ENCODE data around the gene KIAA1755.

The KIAA1755 gene

DNA sequence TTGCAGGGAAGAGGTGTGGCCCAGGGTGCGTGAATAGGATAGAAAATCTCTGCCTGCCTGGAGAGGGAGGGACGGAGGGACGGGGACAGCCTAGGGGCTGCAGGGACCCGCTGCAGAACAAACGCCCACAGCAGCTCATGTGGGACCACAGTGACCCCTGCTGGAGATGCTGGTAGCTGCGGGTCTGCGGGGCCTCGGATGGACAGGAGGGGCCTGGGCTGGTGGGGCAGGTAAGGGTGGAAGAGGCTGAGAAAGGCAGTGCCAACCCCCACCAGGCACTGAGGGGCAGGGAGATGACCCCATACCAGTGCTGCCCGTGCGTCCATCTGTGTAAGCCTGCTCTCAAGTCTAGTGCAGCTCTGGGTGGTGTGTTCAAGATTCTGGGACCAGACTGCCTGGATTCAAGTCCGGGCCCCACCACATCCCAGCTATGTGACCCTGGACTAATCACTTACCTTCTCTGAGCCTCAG lies 39.4 kb downstream of the KIAA1755 start:
- no peaks in the 10 kb centered on the region for H3K36me3 ChIP-seq (ENCODE audit: control insufficient read depth in 4 of 4, insufficient read depth in 4 of 4, low read length in 3 of 4)
- peak; percentile 51 to 73 (median 70) for DNase-seq
- H3K9me3 ChIP-seq (ENCODE audit: control extremely low read depth in 1 of 5, control insufficient read depth in 4 of 5, insufficient read depth in 2 of 5, low read depth in 1 of 5, low read length in 4 of 5): no peaks in the 10 kb centered on the region
- 12% methylated on average over 9 of the region's 11 CpGs for WGBS (ENCODE audit: insufficient coverage)
- peaks cover 0 to 6% (median 0%) of the 10 kb centered on the region in 5 experiments for H3K27me3 ChIP-seq (replicated peaks in 2 of 5; ENCODE audit: control insufficient read depth in 4 of 5, insufficient read depth in 5 of 5, low read length in 4 of 5)
- H3K4me1 ChIP-seq (ENCODE audit: control extremely low read depth in 1 of 4, control insufficient read depth in 4 of 4, insufficient read depth in 4 of 4, low read length in 3 of 4): peaks cover 0 to 2% (median 0%) of the 10 kb centered on the region in 4 experiments
- ChIA-PET POLR2A (no interaction called here), CTCF (interaction anchor here (0.9 to 9.5 kb wide), 33 partner anchors 8 to 1025 kb away, joined by 3 to 141 read pairs (median 5); partner anchors contain the start of gene BPI)
- no peak overlapping the region for H3K27ac ChIP-seq (ENCODE audit: insufficient read depth in 1 of 2, low read depth in 1 of 2, low read length in 2 of 2, poor library complexity in 1 of 2, severe bottlenecking in 2 of 2)
- no peak overlapping the region for H3K4me3 ChIP-seq (ENCODE audit: control insufficient read depth in 1 of 7, extremely low read depth in 1 of 7, insufficient read depth in 4 of 7, low read depth in 2 of 7, low read length in 6 of 7)

DNA sequence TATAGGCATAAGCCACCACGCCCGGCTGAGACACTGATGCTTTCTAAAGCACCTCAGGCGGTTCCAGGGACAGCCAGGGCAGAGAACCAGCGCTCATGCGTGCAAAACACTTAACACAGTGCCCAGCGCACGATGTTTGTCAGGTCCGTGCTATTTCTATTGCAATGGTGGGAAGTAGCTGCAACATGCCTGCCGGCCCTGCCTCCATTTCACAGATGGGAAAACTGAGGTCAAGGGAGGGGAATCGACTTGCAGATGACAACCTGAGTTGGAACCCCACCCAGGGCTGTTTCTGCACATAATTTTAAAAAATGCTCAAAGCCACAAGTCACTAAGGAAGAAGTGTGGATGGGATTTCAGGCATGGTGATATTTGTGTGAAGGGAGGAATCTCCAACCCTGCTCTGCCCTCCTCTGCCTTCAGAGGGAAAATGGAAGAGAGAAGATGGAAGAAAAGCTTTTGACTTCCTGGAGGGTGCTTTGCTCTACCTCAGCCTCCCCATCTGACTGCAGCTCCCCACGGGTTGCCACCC lies 39.9 kb downstream of the KIAA1755 start:
- no peak overlapping the region for H3K4me3 ChIP-seq (ENCODE audit: control insufficient read depth in 1 of 7, extremely low read depth in 1 of 7, insufficient read depth in 4 of 7, low read depth in 2 of 7, low read length in 6 of 7)
- DNase-seq: no peak
- H3K27ac ChIP-seq (ENCODE audit: insufficient read depth in 1 of 2, low read depth in 1 of 2, low read length in 2 of 2, poor library complexity in 1 of 2, severe bottlenecking in 2 of 2): no peak overlapping the region
- peaks cover 0 to 2% (median 0%) of the 10 kb centered on the region in 4 experiments for H3K4me1 ChIP-seq (ENCODE audit: control extremely low read depth in 1 of 4, control insufficient read depth in 4 of 4, insufficient read depth in 4 of 4, low read length in 3 of 4)
- H3K9me3 ChIP-seq (ENCODE audit: control extremely low read depth in 1 of 5, control insufficient read depth in 4 of 5, insufficient read depth in 2 of 5, low read depth in 1 of 5, low read length in 4 of 5): no peaks in the 10 kb centered on the region
- WGBS (ENCODE audit: insufficient coverage): 97% methylated on average over 10 of the region's 11 CpGs
- peaks cover 0 to 3% (median 0%) of the 10 kb centered on the region in 5 experiments for H3K27me3 ChIP-seq (replicated peaks in 2 of 5; ENCODE audit: control insufficient read depth in 4 of 5, insufficient read depth in 5 of 5, low read length in 4 of 5)
- POLR2A ChIA-PET: no interaction called here
- CTCF ChIA-PET: interaction anchor here (1.0 to 9.5 kb wide), 22 partner anchors 8 to 656 kb away, joined by 3 to 141 read pairs (median 8); partner anchors contain the start of gene BPI
- H3K36me3 ChIP-seq (ENCODE audit: control insufficient read depth in 4 of 4, insufficient read depth in 4 of 4, low read length in 3 of 4): no peaks in the 10 kb centered on the region

- Histone ChIP-seq H3K4me3 (ENCODE audit: control insufficient read depth in 1 of 7, extremely low read depth in 1 of 7, insufficient read depth in 4 of 7, low read depth in 2 of 7, low read length in 6 of 7) (no peak overlapping the region), H3K27me3 (replicated peaks in 2 of 5; ENCODE audit: control insufficient read depth in 4 of 5, insufficient read depth in 5 of 5, low read length in 4 of 5) (peaks cover 0 to 2% (median 0%) of the 10 kb centered on the region in 5 experiments), H3K27ac (ENCODE audit: insufficient read depth in 1 of 2, low read depth in 1 of 2, low read length in 2 of 2, poor library complexity in 1 of 2, severe bottlenecking in 2 of 2) (no peak overlapping the region), H3K9me3 (ENCODE audit: control extremely low read depth in 1 of 5, control insufficient read depth in 4 of 5, insufficient read depth in 2 of 5, low read depth in 1 of 5, low read length in 4 of 5) (no peaks in the 10 kb centered on the region), H3K4me1 (ENCODE audit: control extremely low read depth in 1 of 4, control insufficient read depth in 4 of 4, insufficient read depth in 4 of 4, low read length in 3 of 4) (no peaks in the 10 kb centered on the region), H3K36me3 (ENCODE audit: control insufficient read depth in 4 of 4, insufficient read depth in 4 of 4, low read length in 3 of 4) (no peaks in the 10 kb centered on the region)
- ChIA-PET CTCF (interaction anchor here (0.6 to 9.5 kb wide), 12 partner anchors 9 to 1699 kb away, joined by 3 to 141 read pairs (median 8); partner anchors contain the start of gene BPI), POLR2A (no interaction called here)
- no peak for DNase-seq
- WGBS (ENCODE audit: insufficient coverage): 93% methylated on average over 19 of the region's 19 CpGs
These were observed 41.3 kb downstream of the KIAA1755 start for GRCh38 chr20:38219006-38219950.

DNA sequence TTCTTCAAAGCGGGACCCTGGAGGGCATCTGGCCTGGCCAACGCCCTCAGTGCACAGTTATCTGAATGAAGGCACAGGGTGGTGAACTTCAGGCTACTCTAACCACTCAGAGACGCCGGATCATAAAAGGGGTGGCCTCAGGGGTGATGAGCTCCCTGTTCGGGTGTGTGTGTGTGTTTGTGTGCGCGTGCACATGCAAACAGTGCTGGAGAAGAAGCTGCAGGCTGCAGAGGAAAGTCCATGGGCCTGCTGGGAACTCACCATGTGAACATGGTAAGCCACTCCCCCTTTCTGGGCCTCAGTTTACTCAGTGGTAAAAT lies 42.0 kb downstream of the KIAA1755 start:
- Histone ChIP-seq H3K4me1 (ENCODE audit: control extremely low read depth in 1 of 4, control insufficient read depth in 4 of 4, insufficient read depth in 4 of 4, low read length in 3 of 4) (no peaks in the 10 kb centered on the region), H3K9me3 (ENCODE audit: control extremely low read depth in 1 of 5, control insufficient read depth in 4 of 5, insufficient read depth in 2 of 5, low read depth in 1 of 5, low read length in 4 of 5) (no peaks in the 10 kb centered on the region), H3K36me3 (ENCODE audit: control insufficient read depth in 4 of 4, insufficient read depth in 4 of 4, low read length in 3 of 4) (no peaks in the 10 kb centered on the region), H3K4me3 (ENCODE audit: control insufficient read depth in 1 of 7, extremely low read depth in 1 of 7, insufficient read depth in 4 of 7, low read depth in 2 of 7, low read length in 6 of 7) (no peak overlapping the region), H3K27ac (ENCODE audit: insufficient read depth in 1 of 2, low read depth in 1 of 2, low read length in 2 of 2, poor library complexity in 1 of 2, severe bottlenecking in 2 of 2) (no peak overlapping the region), H3K27me3 (replicated peaks in 2 of 5; ENCODE audit: control insufficient read depth in 4 of 5, insufficient read depth in 5 of 5, low read length in 4 of 5) (peaks cover 0 to 2% (median 0%) of the 10 kb centered on the region in 5 experiments)
- ChIA-PET CTCF (interaction anchor here (0.6 to 9.5 kb wide), 7 partner anchors 12 to 1698 kb away, joined by 3 to 141 read pairs (median 19); no protein-coding TSS in a partner anchor), POLR2A (no interaction called here)
- no peak for DNase-seq
- WGBS (ENCODE audit: insufficient coverage): 98% methylated on average over 7 of the region's 7 CpGs

GRCh38 chr20:38217791-38218565 lies 42.6 kb downstream of the KIAA1755 start:
- no peak overlapping the region for H3K27ac ChIP-seq (ENCODE audit: insufficient read depth in 1 of 2, low read depth in 1 of 2, low read length in 2 of 2, poor library complexity in 1 of 2, severe bottlenecking in 2 of 2)
- CTCF ChIA-PET: interaction anchor here (0.9 to 5.7 kb wide), 8 partner anchors 9 to 191 kb away, joined by 3 to 43 read pairs (median 3); no protein-coding TSS in a partner anchor
- no peaks in the 10 kb centered on the region for H3K36me3 ChIP-seq (ENCODE audit: control insufficient read depth in 4 of 4, insufficient read depth in 4 of 4, low read length in 3 of 4)
- H3K4me1 ChIP-seq (ENCODE audit: control extremely low read depth in 1 of 4, control insufficient read depth in 4 of 4, insufficient read depth in 4 of 4, low read length in 3 of 4): no peaks in the 10 kb centered on the region
- no peaks in the 10 kb centered on the region for H3K9me3 ChIP-seq (ENCODE audit: control extremely low read depth in 1 of 5, control insufficient read depth in 4 of 5, insufficient read depth in 2 of 5, low read depth in 1 of 5, low read length in 4 of 5)
- peaks cover 0 to 2% (median 0%) of the 10 kb centered on the region in 5 experiments for H3K27me3 ChIP-seq (replicated peaks in 2 of 5; ENCODE audit: control insufficient read depth in 4 of 5, insufficient read depth in 5 of 5, low read length in 4 of 5)
- no peak overlapping the region for H3K4me3 ChIP-seq (ENCODE audit: control insufficient read depth in 1 of 7, extremely low read depth in 1 of 7, insufficient read depth in 4 of 7, low read depth in 2 of 7, low read length in 6 of 7)
- DNase-seq: no peak
- WGBS (ENCODE audit: insufficient coverage): 89% methylated on average over 9 of the region's 15 CpGs
- POLR2A ChIA-PET: no interaction called here

GRCh38 chr20:38216746-38217595 lies 43.6 kb downstream of the KIAA1755 start:
- POLR2A ChIA-PET: no interaction called here
- Histone ChIP-seq H3K27ac (ENCODE audit: insufficient read depth in 1 of 2, low read depth in 1 of 2, low read length in 2 of 2, poor library complexity in 1 of 2, severe bottlenecking in 2 of 2) (no peak overlapping the region), H3K36me3 (ENCODE audit: control insufficient read depth in 4 of 4, insufficient read depth in 4 of 4, low read length in 3 of 4) (no peaks in the 10 kb centered on the region), H3K4me1 (ENCODE audit: control extremely low read depth in 1 of 4, control insufficient read depth in 4 of 4, insufficient read depth in 4 of 4, low read length in 3 of 4) (no peaks in the 10 kb centered on the region), H3K9me3 (ENCODE audit: control extremely low read depth in 1 of 5, control insufficient read depth in 4 of 5, insufficient read depth in 2 of 5, low read depth in 1 of 5, low read length in 4 of 5) (no peaks in the 10 kb centered on the region), H3K4me3 (ENCODE audit: control insufficient read depth in 1 of 7, extremely low read depth in 1 of 7, insufficient read depth in 4 of 7, low read depth in 2 of 7, low read length in 6 of 7) (no peak overlapping the region), H3K27me3 (replicated peaks in 2 of 5; ENCODE audit: control insufficient read depth in 4 of 5, insufficient read depth in 5 of 5, low read length in 4 of 5) (peaks cover 0 to 2% (median 0%) of the 10 kb centered on the region in 5 experiments)
- no peak for DNase-seq
- CTCF ChIA-PET: interaction anchor here (0.6 to 5.7 kb wide), 10 partner anchors 10 to 159 kb away, joined by 3 to 43 read pairs (median 3); no protein-coding TSS in a partner anchor
- 94% methylated on average over 22 of the region's 24 CpGs for whole genome bisulfite sequencing (ENCODE audit: insufficient coverage)
